ENCODE measurements around the gene FBXL20. TPM values are rescaled to one million over a fixed set of nuclear protein-coding genes. Genes with fewer than 3 reads are reported as not detected.
A peak's percentile ranks its signal among the peaks of the same experiment; 100 is the strongest.

Gene FBXL20
- total and polyA plus RNA-seq, 2 donors (not counting 3 experiments of a cell fraction or from before 2014, with no cell fraction given) = 4.6 to 18.0 TPM

- POLR2A ChIA-PET = no interaction called here
- no peak overlapping the region for H3K4me2 ChIP-seq (ENCODE audit: insufficient read depth, low read length)
These were observed 165.6 kb downstream of the FBXL20 start for GRCh38 chr17:39235555-39236449.

More at GRCh38 chr17:39235555-39236449, 165.6 kb downstream of the FBXL20 start:
- intact Hi-C loops (cut with micrococcal nuclease) = no loop called here
- H3K4me1 ChIP-seq (ENCODE audit: control insufficient read depth, extremely low read depth, insufficient read depth, low read length) = peaks cover 3% of the 10 kb centered on the region
- H4K20me1 ChIP-seq (replicated peaks; ENCODE audit: control insufficient read depth, extremely low read depth, insufficient read depth, low read length) = no peaks in the 10 kb centered on the region
- no peak overlapping the region for H3K27ac ChIP-seq (ENCODE audit: insufficient read depth, low read depth, low read length)
- H2AFZ ChIP-seq (ENCODE audit: low read depth, low read length) = no peak overlapping the region
- H3K4me3 ChIP-seq (replicated peaks in 1 of 3; ENCODE audit: insufficient read depth in 1 of 3, low read depth in 1 of 3, low read length in 3 of 3) = no peak overlapping the region
- dilution Hi-C loops (cut with MboI; ENCODE audit: extremely low pct_ligation_motif_present, low sequenced_read_pairs) = no loop called here
- no TSS peak for BruUV-seq (replicated peaks)
- TF ChIP-seq CTCF (IDR thresholded peaks at IDR 0.05; ENCODE audit: extremely low read depth in 1 of 2, insufficient read depth in 1 of 2, low read depth in 1 of 2, low read length in 2 of 2) = peak; percentile 83 to 85
- no peak for TF ChIP-seq MYC (IDR thresholded peaks at IDR 0.05; ENCODE audit: low read depth, low read length)
- no peak for TF ChIP-seq EZH2 (IDR thresholded peaks at IDR 0.05; ENCODE audit: borderline replicate concordance, low read depth, low read length, severe bottlenecking)
- H3K9me3 ChIP-seq (replicated peaks; ENCODE audit: control insufficient read depth, insufficient read depth, low read length) = no peaks in the 10 kb centered on the region
- H3K9ac ChIP-seq (replicated peaks; ENCODE audit: extremely low read depth, insufficient read depth, low read length) = no peak overlapping the region
- CTCF ChIA-PET = interaction anchor here (0.6 to 12.5 kb wide), 15 partner anchors 9 to 746 kb away, joined by 3 to 420 read pairs (median 5); partner anchors contain the start of genes RPL19 and STAC2
- no peaks in the 10 kb centered on the region for H3K9me1 ChIP-seq (replicated peaks; ENCODE audit: control insufficient read depth, extremely low read depth, insufficient read depth, low read length)
- FAIRE-seq = peak; percentile 70
- peak; percentile 53 for DNase-seq (ENCODE audit: low read depth, low spot score)
- peaks cover 4 to 5% of the 10 kb centered on the region in 2 experiments for H3K27me3 ChIP-seq (ENCODE audit: control insufficient read depth in 2 of 2, insufficient read depth in 2 of 2, low read length in 2 of 2)
- H3K79me2 ChIP-seq (ENCODE audit: control insufficient read depth, insufficient read depth, low read length) = no peaks in the 10 kb centered on the region
- H3K36me3 ChIP-seq (ENCODE audit: control insufficient read depth in 2 of 2, extremely low read depth in 1 of 2, insufficient read depth in 2 of 2, low read length in 2 of 2) = no peaks in the 10 kb centered on the region

All from endothelial cell of umbilical vein (primary cell).